HG03025 (cell line): Measurements from ENCODE around the gene TMEM154.

Source experiments
- ATAC-seq: cut with Tn5 transposase; IDR thresholded peaks from one replicate; pipeline ENCODE4 v1.9.1; 2021; ENCODE audit warnings: mild to moderate bottlenecking, moderate library complexity; ENCODE audit not compliant: unreplicated experiment, low FRiP score

The TMEM154 gene

GRCh38 chr4:152640058-152640921 is 39.5 kb downstream of the TMEM154 start:
- no peak for ATAC-seq

GRCh38 chr4:152635851-152636250 is 43.9 kb downstream of the TMEM154 start:
- ATAC-seq, result no peak

GRCh38 chr4:152634110-152634760 is 45.6 kb downstream of the TMEM154 start:
- ATAC-seq, result no peak

GRCh38 chr4:152633118-152633517 is 46.7 kb downstream of the TMEM154 start:
- no peak for ATAC-seq

GRCh38 chr4:152630324-152630723 is 49.5 kb downstream of the TMEM154 start:
- no peak for ATAC-seq

GRCh38 chr4:152629908-152630307 is 49.9 kb downstream of the TMEM154 start:
- ATAC-seq, result no peak

GRCh38 chr4:152628128-152628527 is 51.7 kb downstream of the TMEM154 start:
- no peak for ATAC-seq

GRCh38 chr4:152626790-152627189 is 53.0 kb downstream of the TMEM154 start:
- ATAC-seq, result no peak

- ATAC-seq, result no peak
Measured at GRCh38 chr4:152620915-152621314, 58.9 kb downstream of the TMEM154 start.

- no peak for ATAC-seq
Measured at GRCh38 chr4:152620218-152620617, 59.6 kb downstream of the TMEM154 start.

GRCh38 chr4:152619556-152619955 is 60.2 kb downstream of the TMEM154 start:
- no peak for ATAC-seq

GRCh38 chr4:152618971-152619370 is 60.8 kb downstream of the TMEM154 start:
- ATAC-seq, result no peak

GRCh38 chr4:152616804-152617203 is 63.0 kb downstream of the TMEM154 start:
- ATAC-seq, result no peak

- ATAC-seq, result no peak
Measured at GRCh38 chr4:152613841-152614721, 65.7 kb downstream of the TMEM154 start.

- no peak for ATAC-seq
Measured at GRCh38 chr4:152613351-152613750, 66.4 kb downstream of the TMEM154 start.

GRCh38 chr4:152610131-152610530 is 69.7 kb downstream of the TMEM154 start:
- ATAC-seq, result no peak

GRCh38 chr4:152609481-152609880 is 70.3 kb downstream of the TMEM154 start:
- no peak for ATAC-seq

- ATAC-seq, result no peak
Measured at GRCh38 chr4:152607178-152607577, 72.6 kb downstream of the TMEM154 start.

- no peak for ATAC-seq
Measured at GRCh38 chr4:152606753-152607152, 73.0 kb downstream of the TMEM154 start.

GRCh38 chr4:152605641-152606335 is 74.0 kb downstream of the TMEM154 start:
- ATAC-seq, result no peak
